HG02885 (cell line): ENCODE measurements around the gene BPIFB1.

Experiments
- ATAC-seq: cut with Tn5 transposase; IDR thresholded peaks from one replicate; pipeline ENCODE4 v1.9.1; 2021; ENCODE audit warnings: mild to moderate bottlenecking; ENCODE audit not compliant: unreplicated experiment, poor library complexity

Gene BPIFB1

GRCh38 chr20:33352258-33353012, 69.4 kb downstream of the BPIFB1 start:
- no peak for ATAC-seq

- ATAC-seq: no peak
These were observed 70.0 kb downstream of the BPIFB1 start for GRCh38 chr20:33353013-33353402.
